ENCODE results near the gene FOXK1. TPM values are rescaled to one million over a fixed set of nuclear protein-coding genes. Genes with fewer than 3 reads are reported as not detected.

Gene FOXK1
- total and polyA plus RNA-seq, 9 of the 15 experiments (the other 6 are each of a cell fraction or from before 2014, with no cell fraction given) = 0.32 to 45.5 (median 8.1) TPM

DNA sequence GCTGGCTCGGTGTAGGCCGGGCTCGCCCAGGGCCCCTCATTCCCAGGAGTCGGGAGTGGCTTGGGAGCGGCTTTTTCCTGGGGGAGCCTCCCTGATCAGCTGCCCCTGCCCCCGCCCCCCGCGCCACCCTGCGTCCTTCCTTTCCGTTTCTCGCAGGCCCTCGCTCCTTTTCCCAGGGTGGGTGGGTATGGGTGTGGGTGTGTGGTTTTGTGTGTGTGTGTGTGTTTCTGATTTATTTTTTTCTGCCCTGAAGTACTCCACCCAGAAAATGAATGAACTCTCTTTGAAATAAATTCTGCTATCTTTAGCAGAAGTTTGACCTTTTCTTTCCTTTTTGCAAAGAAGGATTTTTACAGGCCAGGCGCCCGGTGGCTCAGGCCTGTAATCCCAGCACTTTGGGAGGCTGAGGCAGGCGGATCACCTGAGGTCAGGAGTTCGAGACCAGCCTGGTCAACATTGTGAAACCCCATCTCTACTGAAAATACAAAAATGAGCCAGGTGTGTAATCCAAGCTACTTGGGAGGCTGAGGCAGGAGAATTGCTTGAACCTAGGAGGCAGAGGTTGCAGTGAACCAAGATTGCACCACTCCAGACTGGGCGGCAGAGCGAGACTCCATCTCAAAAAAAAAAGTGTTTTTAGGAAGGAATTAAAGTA lies 63.3 kb downstream of the FOXK1 start (continued):
- TF ChIP-seq, protein P1, sequence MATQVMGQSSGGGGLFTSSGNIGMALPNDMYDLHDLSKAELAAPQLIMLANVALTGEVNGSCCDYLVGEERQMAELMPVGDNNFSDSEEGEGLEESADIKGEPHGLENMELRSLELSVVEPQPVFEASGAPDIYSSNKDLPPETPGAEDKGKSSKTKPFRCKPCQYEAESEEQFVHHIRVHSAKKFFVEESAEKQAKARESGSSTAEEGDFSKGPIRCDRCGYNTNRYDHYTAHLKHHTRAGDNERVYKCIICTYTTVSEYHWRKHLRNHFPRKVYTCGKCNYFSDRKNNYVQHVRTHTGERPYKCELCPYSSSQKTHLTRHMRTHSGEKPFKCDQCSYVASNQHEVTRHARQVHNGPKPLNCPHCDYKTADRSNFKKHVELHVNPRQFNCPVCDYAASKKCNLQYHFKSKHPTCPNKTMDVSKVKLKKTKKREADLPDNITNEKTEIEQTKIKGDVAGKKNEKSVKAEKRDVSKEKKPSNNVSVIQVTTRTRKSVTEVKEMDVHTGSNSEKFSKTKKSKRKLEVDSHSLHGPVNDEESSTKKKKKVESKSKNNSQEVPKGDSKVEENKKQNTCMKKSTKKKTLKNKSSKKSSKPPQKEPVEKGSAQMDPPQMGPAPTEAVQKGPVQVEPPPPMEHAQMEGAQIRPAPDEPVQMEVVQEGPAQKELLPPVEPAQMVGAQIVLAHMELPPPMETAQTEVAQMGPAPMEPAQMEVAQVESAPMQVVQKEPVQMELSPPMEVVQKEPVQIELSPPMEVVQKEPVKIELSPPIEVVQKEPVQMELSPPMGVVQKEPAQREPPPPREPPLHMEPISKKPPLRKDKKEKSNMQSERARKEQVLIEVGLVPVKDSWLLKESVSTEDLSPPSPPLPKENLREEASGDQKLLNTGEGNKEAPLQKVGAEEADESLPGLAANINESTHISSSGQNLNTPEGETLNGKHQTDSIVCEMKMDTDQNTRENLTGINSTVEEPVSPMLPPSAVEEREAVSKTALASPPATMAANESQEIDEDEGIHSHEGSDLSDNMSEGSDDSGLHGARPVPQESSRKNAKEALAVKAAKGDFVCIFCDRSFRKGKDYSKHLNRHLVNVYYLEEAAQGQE (IDR thresholded peaks at IDR 0.05; ENCODE audit: borderline replicate concordance) = no peak
- TF ChIP-seq, protein P1 (CRISPR knock-in tag; IDR thresholded peaks at IDR 0.05; ENCODE audit: low read depth) = no peak
- TF ChIP-seq PHF8 (IDR thresholded peaks at IDR 0.05; ENCODE audit: borderline replicate concordance, low read length) (peak; percentile 30; the same call in 1 of the 2 replicates), CBFA2T3 (IDR thresholded peaks at IDR 0.05) (0 out of 2 replicates have a peak, but pooled peaks have one; percentile 7), PTBP1 (IDR thresholded peaks at IDR 0.05; ENCODE audit: low read depth, low read length) (no peak), BACH1 (tag; IDR thresholded peaks at IDR 0.05) (peak; percentile 4; the same call in 1 of the 2 replicates), ZNF280A (IDR thresholded peaks at IDR 0.05; ENCODE audit: low read depth, partially characterized antibody) (no peak), CEBPG (CRISPR knock-in tag; IDR thresholded peaks at IDR 0.05) (no peak), CEBPG (tag; conservative IDR thresholded peaks at IDR 0.05 in 1 of 2, IDR thresholded peaks at IDR 0.05 in 1 of 2) (peak in 1 of 2 experiments; percentile 57; a peak in 2 of 4 replicates), HDAC2 (IDR thresholded peaks at IDR 0.05) (0 out of 2 replicates have a peak, but pooled peaks have one; percentile 13)

Measured in K562 (cell line).